ENCODE results near the gene IGDCC3. TPM values are rescaled to one million over a fixed set of nuclear protein-coding genes. Genes with fewer than 3 reads are reported as not detected.

Gene IGDCC3
- total and polyA plus RNA-seq, 10 of the 15 experiments (the other 5 are each of a cell fraction or from before 2014, with no cell fraction given), result 0.10 to 0.20 (median 0.15) TPM; not detected in 7

DNA sequence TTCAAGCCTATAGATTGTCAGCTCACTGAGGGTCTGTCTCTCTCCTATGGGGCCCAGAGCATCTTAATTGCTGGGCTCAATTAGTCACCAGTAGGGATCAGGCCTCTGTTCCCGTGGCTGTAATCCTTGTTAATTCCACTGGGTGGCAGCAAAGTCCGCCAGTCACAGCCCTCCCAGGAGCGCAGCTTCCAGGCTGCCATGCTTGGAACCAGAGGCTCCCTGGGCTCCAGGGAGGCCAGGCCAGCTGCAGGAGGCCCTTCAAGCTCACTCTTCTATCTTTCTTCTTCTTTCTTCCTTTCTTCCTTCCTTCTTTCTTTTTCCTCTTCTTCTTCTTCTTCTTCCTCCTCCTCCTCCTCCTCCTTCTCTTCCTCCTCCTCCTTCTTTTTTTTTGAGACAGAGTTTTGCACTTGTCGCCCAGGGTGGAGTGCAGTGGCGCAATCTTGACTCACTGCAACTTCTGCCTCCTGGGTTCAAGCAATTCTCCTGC is 58.9 kb downstream of the IGDCC3 start:
- RAD21 ChIA-PET (ENCODE audit: unreplicated experiment), result interaction anchor here (0.6 to 5.1 kb wide), 3 partner anchors 14 to 82 kb away, joined by 5 to 35 read pairs (median 5); partner anchors contain the start of gene RNU5B-1
- in situ Hi-C loops (cut with MboI), result loop anchor here (5.0 kb wide), 1 partner anchor 63 kb away; no protein-coding TSS in a partner anchor
- TF ChIP-seq CBX5 (IDR thresholded peaks at IDR 0.05; ENCODE audit: low read depth) (no peak), HDGF (IDR thresholded peaks at IDR 0.05) (0 out of 2 replicates have a peak, but pooled peaks have one; percentile 41), SMAD1 (IDR thresholded peaks at IDR 0.05; ENCODE audit: low read depth, partially characterized antibody) (no peak), NBN (IDR thresholded peaks at IDR 0.05) (peak; percentile 47; the same call in 1 of the 2 replicates), KLF5 (IDR thresholded peaks at IDR 0.05; ENCODE audit: partially characterized antibody) (peak; percentile 22), YY1 (IDR thresholded peaks at IDR 0.05; ENCODE audit: low read depth, low read length) (peak; percentile 87), TCF3 (IDR thresholded peaks at IDR 0.05; ENCODE audit: borderline replicate concordance, insufficient read depth, low read depth, low read length) (no peak), WRNIP1 (IDR thresholded peaks at IDR 0.05; ENCODE audit: borderline replicate concordance, low read depth, low read length) (no peak), SMC3 (IDR thresholded peaks at IDR 0.05; ENCODE audit: borderline replicate concordance, low read length) (peak; percentile 92)
- TF ChIP-seq, protein P1, sequence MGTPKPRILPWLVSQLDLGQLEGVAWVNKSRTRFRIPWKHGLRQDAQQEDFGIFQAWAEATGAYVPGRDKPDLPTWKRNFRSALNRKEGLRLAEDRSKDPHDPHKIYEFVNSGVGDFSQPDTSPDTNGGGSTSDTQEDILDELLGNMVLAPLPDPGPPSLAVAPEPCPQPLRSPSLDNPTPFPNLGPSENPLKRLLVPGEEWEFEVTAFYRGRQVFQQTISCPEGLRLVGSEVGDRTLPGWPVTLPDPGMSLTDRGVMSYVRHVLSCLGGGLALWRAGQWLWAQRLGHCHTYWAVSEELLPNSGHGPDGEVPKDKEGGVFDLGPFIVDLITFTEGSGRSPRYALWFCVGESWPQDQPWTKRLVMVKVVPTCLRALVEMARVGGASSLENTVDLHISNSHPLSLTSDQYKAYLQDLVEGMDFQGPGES (IDR thresholded peaks at IDR 0.05), result 0 out of 2 replicates have a peak, but pooled peaks have one; percentile 6
- TF ChIP-seq, protein P2, sequence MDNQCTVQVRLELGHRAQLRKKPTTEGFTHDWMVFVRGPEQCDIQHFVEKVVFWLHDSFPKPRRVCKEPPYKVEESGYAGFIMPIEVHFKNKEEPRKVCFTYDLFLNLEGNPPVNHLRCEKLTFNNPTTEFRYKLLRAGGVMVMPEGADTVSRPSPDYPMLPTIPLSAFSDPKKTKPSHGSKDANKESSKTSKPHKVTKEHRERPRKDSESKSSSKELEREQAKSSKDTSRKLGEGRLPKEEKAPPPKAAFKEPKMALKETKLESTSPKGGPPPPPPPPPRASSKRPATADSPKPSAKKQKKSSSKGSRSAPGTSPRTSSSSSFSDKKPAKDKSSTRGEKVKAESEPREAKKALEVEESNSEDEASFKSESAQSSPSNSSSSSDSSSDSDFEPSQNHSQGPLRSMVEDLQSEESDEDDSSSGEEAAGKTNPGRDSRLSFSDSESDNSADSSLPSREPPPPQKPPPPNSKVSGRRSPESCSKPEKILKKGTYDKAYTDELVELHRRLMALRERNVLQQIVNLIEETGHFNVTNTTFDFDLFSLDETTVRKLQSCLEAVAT (IDR thresholded peaks at IDR 0.05), result 0 out of 2 replicates have a peak, but pooled peaks have one; percentile 22
- TF ChIP-seq, protein P3, sequence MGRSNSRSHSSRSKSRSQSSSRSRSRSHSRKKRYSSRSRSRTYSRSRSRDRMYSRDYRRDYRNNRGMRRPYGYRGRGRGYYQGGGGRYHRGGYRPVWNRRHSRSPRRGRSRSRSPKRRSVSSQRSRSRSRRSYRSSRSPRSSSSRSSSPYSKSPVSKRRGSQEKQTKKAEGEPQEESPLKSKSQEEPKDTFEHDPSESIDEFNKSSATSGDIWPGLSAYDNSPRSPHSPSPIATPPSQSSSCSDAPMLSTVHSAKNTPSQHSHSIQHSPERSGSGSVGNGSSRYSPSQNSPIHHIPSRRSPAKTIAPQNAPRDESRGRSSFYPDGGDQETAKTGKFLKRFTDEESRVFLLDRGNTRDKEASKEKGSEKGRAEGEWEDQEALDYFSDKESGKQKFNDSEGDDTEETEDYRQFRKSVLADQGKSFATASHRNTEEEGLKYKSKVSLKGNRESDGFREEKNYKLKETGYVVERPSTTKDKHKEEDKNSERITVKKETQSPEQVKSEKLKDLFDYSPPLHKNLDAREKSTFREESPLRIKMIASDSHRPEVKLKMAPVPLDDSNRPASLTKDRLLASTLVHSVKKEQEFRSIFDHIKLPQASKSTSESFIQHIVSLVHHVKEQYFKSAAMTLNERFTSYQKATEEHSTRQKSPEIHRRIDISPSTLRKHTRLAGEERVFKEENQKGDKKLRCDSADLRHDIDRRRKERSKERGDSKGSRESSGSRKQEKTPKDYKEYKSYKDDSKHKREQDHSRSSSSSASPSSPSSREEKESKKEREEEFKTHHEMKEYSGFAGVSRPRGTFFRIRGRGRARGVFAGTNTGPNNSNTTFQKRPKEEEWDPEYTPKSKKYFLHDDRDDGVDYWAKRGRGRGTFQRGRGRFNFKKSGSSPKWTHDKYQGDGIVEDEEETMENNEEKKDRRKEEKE (IDR thresholded peaks at IDR 0.05), result no peak
- TF ChIP-seq, protein P4, sequence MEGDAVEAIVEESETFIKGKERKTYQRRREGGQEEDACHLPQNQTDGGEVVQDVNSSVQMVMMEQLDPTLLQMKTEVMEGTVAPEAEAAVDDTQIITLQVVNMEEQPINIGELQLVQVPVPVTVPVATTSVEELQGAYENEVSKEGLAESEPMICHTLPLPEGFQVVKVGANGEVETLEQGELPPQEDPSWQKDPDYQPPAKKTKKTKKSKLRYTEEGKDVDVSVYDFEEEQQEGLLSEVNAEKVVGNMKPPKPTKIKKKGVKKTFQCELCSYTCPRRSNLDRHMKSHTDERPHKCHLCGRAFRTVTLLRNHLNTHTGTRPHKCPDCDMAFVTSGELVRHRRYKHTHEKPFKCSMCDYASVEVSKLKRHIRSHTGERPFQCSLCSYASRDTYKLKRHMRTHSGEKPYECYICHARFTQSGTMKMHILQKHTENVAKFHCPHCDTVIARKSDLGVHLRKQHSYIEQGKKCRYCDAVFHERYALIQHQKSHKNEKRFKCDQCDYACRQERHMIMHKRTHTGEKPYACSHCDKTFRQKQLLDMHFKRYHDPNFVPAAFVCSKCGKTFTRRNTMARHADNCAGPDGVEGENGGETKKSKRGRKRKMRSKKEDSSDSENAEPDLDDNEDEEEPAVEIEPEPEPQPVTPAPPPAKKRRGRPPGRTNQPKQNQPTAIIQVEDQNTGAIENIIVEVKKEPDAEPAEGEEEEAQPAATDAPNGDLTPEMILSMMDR (IDR thresholded peaks at IDR 0.05 in 2 of 3, conservative IDR thresholded peaks at IDR 0.05 in 1 of 3; ENCODE audit: control insufficient read depth in 2 of 3, extremely low read depth in 1 of 3, insufficient read depth in 1 of 3, low read depth in 3 of 3, low read length in 3 of 3), result peak; percentile 78 to 95 (median 85)
- TF ChIP-seq, protein P5, sequence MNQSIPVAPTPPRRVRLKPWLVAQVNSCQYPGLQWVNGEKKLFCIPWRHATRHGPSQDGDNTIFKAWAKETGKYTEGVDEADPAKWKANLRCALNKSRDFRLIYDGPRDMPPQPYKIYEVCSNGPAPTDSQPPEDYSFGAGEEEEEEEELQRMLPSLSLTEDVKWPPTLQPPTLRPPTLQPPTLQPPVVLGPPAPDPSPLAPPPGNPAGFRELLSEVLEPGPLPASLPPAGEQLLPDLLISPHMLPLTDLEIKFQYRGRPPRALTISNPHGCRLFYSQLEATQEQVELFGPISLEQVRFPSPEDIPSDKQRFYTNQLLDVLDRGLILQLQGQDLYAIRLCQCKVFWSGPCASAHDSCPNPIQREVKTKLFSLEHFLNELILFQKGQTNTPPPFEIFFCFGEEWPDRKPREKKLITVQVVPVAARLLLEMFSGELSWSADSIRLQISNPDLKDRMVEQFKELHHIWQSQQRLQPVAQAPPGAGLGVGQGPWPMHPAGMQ (IDR thresholded peaks at IDR 0.05; ENCODE audit: borderline replicate concordance), result no peak

More for the DNA sequence above, 58.9 kb downstream of the IGDCC3 start:
- Histone ChIP-seq H4K20me1 (ENCODE audit: control insufficient read depth, insufficient read depth) (no peaks in the 10 kb centered on the region), H3K4me3 (no peak overlapping the region), H3K4me2 (ENCODE audit: control insufficient read depth, insufficient read depth) (no peak overlapping the region), H3K27ac (ENCODE audit: control insufficient read depth, insufficient read depth) (no peak overlapping the region), H3K27me3 (replicated peaks in 1 of 2; ENCODE audit: control insufficient read depth in 2 of 2, insufficient read depth in 2 of 2, low read length in 1 of 2) (peaks cover 0 to 2% of the 10 kb centered on the region in 2 experiments; a peak in 3 of 4 replicates), H3K79me2 (ENCODE audit: control insufficient read depth, insufficient read depth, low read length) (no peaks in the 10 kb centered on the region), H3K4me1 (ENCODE audit: control insufficient read depth, insufficient read depth, low read length) (no peaks in the 10 kb centered on the region), H2AFZ (ENCODE audit: control insufficient read depth, low read depth, low read length) (no peak overlapping the region), H3K9ac (ENCODE audit: control insufficient read depth, insufficient read depth, low read length) (no peak overlapping the region), H3K36me3 (ENCODE audit: control insufficient read depth in 2 of 2, insufficient read depth in 2 of 2, low read length in 1 of 2) (no peaks in the 10 kb centered on the region), H3K9me3 (replicated peaks; ENCODE audit: control insufficient read depth, insufficient read depth, low read length) (no peaks in the 10 kb centered on the region)
- intact Hi-C loops (cut with micrococcal nuclease; ENCODE audit: unreplicated experiment), result loop anchor here (1.0 kb wide), 2 partner anchors 66 to 82 kb away; no protein-coding TSS in a partner anchor
- BruUV-seq (replicated peaks), result no TSS peak
- ChIA-PET POLR2A (interaction anchor here (0.6 kb wide), 1 partner anchor 127 kb away, joined by 4 read pairs; no protein-coding TSS in a partner anchor), CTCF (interaction anchor here (0.7 to 6.2 kb wide), 17 partner anchors 11 to 285 kb away, joined by 3 to 105 read pairs (median 4); no protein-coding TSS in a partner anchor), SMC1A (ENCODE audit: uncharacterized antibody, unreplicated experiment) (interaction anchor here (0.6 to 5.2 kb wide), 7 partner anchors 14 to 1033 kb away, joined by 3 to 31 read pairs (median 3); partner anchors contain the start of gene RNU5B-1)
- FAIRE-seq (peak; percentile 87), ATAC-seq (peak; percentile 99), DNase-seq (ENCODE audit: low read depth, low spot score) (no peak)
- WGBS (ENCODE audit: insufficient coverage, insufficient replicate concordance, low lambda C conversion rate, missing lambda C conversion rate), result 32% methylated on average over 5 of the region's 5 CpGs
